Caco-2 (cell line): Measurements from ENCODE around the gene MCAT. TPM values are rescaled to one million over a fixed set of nuclear protein-coding genes. Genes with fewer than 3 reads are reported as not detected.

Experiments
- BruUV-seq: library from RNA; stranded (reverse); fragments of 400-500 nt; replicated peaks from 2 replicates; lab custom pipeline; 2021; lab: Mats Ljungman, UMichigan
- CTCF ChIA-PET: fragments of 300-600 bp; sonication (Branson Sonifier 250); formaldehyde crosslinking; loops from one replicate; lab custom pipeline; 2022; ENCODE audit warnings: antibody characterized with exemption; lab: Charles Lee
- POLR2A ChIA-PET: fragments of 300-600 bp; sonication (Branson Sonifier 250); formaldehyde crosslinking; loops from one replicate; lab custom pipeline; 2022; ENCODE audit warnings: antibody characterized with exemption; lab: Charles Lee
- DNase-seq, 2 experiments: peaks; one replicate each; pipeline versions ENCODE4 v3.0.0 to v3.0.0-alpha.2; 2020 to 2022
- H3K27me3 ChIP-seq: replicated peaks from 2 replicates; pipeline ENCODE4 v1.6.0; 2011; ENCODE audit warnings: low read length; ENCODE audit not compliant: control insufficient read depth, insufficient read depth
- H3K36me3 ChIP-seq: 2 replicates; pipeline ENCODE4 v1.5.1; 2011; ENCODE audit warnings: low read length; ENCODE audit not compliant: control insufficient read depth, insufficient read depth
- H3K4me1 ChIP-seq: fragments of 250-450 bp; sonication (Bioruptor Pico); 2 replicates; pipeline ENCODE4 v1.5.1; 2020; ENCODE audit warnings: mild to moderate bottlenecking
- H3K4me3 ChIP-seq: 2 replicates; pipeline ENCODE4 v1.5.1; 2011; ENCODE audit warnings: low read depth, mild to moderate bottlenecking, control low read depth, low read length
- H3K9me3 ChIP-seq: fragments of 250-450 bp; sonication (Bioruptor Pico); 2 replicates; pipeline ENCODE4 v1.5.1; 2020; ENCODE audit warnings: mild to moderate bottlenecking, moderate library complexity
- H3K27ac Mint-ChIP-seq: one replicate; pipeline ENCODE4 v1.8.0; 2022; ENCODE audit warnings: mixed read lengths; ENCODE audit not compliant: unreplicated experiment
- H3K27me3 Mint-ChIP-seq: one replicate; pipeline ENCODE4 v1.8.0; 2022; ENCODE audit warnings: mixed read lengths; ENCODE audit not compliant: insufficient read depth, unreplicated experiment
- H3K36me3 Mint-ChIP-seq: one replicate; pipeline ENCODE4 v1.8.0; 2022; ENCODE audit warnings: mild to moderate bottlenecking, mixed read lengths; ENCODE audit not compliant: insufficient read depth, unreplicated experiment
- H3K4me1 Mint-ChIP-seq: one replicate; pipeline ENCODE4 v1.8.0; 2022; ENCODE audit warnings: low read depth, mixed read lengths; ENCODE audit not compliant: unreplicated experiment
- H3K4me3 Mint-ChIP-seq: one replicate; pipeline ENCODE4 v1.8.0; 2022; ENCODE audit warnings: mild to moderate bottlenecking, moderate library complexity, mixed read lengths; ENCODE audit not compliant: unreplicated experiment
- H3K9me3 Mint-ChIP-seq: one replicate; pipeline ENCODE4 v1.8.0; 2022; ENCODE audit warnings: mixed read lengths; ENCODE audit not compliant: unreplicated experiment
- CTCF ChIP-seq, 2 experiments: fragments of 200-600 bp in 1 of 2; IDR thresholded peaks; 1 replicate in 1 of 2; 2 replicates in 1 of 2; pipeline versions ENCODE4 v1.5.1 to v1.8.0; 2011 to 2022; ENCODE audit warnings: antibody characterized with exemption in 1 of 2, control low read depth in 1 of 2, inconsistent platforms in 1 of 2, low read depth in 1 of 2, low read length in 1 of 2, mild to moderate bottlenecking in 1 of 2, moderate library complexity in 1 of 2; ENCODE audit not compliant: insufficient read depth in 1 of 2, severe bottlenecking in 1 of 2, unreplicated experiment in 1 of 2
- intact Hi-C: fragments of 100-400 bp; cut with micrococcal nuclease; formaldehyde crosslinking; loops from one replicate; pipeline ENCODE4 v1.10.0; 2022; ENCODE audit not compliant: unreplicated experiment
- total RNA-seq: library from RNA; stranded (reverse); gene quantifications from 2 replicates; pipeline ENCODE4 v1.2.3, GENCODE V29; 2022

Gene MCAT
- total RNA-seq, 1 experiment from 2014 or later, result 23.5 TPM

DNA sequence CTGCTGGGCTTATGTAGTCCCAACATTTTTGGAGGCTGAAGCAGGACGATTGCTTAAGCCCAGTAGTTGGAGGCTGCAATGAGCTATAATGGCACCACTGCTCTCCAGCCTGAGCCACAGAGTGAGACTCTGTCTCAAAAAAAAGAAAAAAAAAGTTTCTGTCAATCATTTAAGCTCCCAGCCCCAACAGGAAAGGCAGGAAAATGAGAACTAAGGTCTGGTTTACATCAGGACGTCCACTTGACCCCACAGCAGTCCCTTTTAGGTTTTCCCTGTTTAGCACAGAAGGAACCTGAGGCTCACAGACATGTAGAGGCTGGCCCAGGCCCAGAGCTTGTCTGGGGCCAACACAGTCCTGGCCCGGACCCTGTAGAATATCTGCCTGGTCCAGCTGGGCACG is 44.8 kb downstream of the MCAT start:
- CTCF ChIA-PET, result interaction anchor here (0.6 kb wide), 2 partner anchors 249 to 1960 kb away, joined by 3 to 4 read pairs; no protein-coding TSS in a partner anchor

GRCh38 chr22:43096420-43096819 is 46.8 kb downstream of the MCAT start:
- H3K36me3 ChIP-seq, result no peaks in the 10 kb centered on the region
- intact Hi-C loops, result no loop called here
- no TSS peak for BruUV-seq
- ChIA-PET CTCF (no interaction called here), POLR2A (no interaction called here)
- TF ChIP-seq CTCF (IDR thresholded peaks at IDR 0.05; ENCODE audit: insufficient read depth in 1 of 2, low read depth in 1 of 2, low read length in 1 of 2, severe bottlenecking in 1 of 2, unreplicated experiment in 1 of 2), result no peak
- H3K4me1 ChIP-seq, result peaks cover 28% of the 10 kb centered on the region
- Mint-ChIP-seq H3K4me3 (no peak overlapping the region), H3K27ac (no peak overlapping the region), H3K27me3 (no peaks in the 10 kb centered on the region), H3K9me3 (peaks cover 19% of the 10 kb centered on the region), H3K4me1 (peaks cover 14% of the 10 kb centered on the region), H3K36me3 (peaks cover 12% of the 10 kb centered on the region)
- no peak for DNase-seq
- H3K9me3 ChIP-seq, result peaks cover 12% of the 10 kb centered on the region
- H3K27me3 ChIP-seq, result no peaks in the 10 kb centered on the region
- H3K4me3 ChIP-seq, result no peak overlapping the region

More for the DNA sequence above, 44.8 kb downstream of the MCAT start:
- intact Hi-C loops, result no loop called here
- no peak for DNase-seq
- Histone ChIP-seq H3K9me3 (peaks cover 12% of the 10 kb centered on the region), H3K4me1 (peaks cover 34% of the 10 kb centered on the region), H3K36me3 (no peaks in the 10 kb centered on the region), H3K4me3 (no peak overlapping the region), H3K27me3 (no peaks in the 10 kb centered on the region)
- Mint-ChIP-seq H3K4me3 (no peak overlapping the region), H3K9me3 (peaks cover 19% of the 10 kb centered on the region), H3K36me3 (peaks cover 12% of the 10 kb centered on the region), H3K27me3 (no peaks in the 10 kb centered on the region), H3K27ac (peak overlapping the region; percentile 63), H3K4me1 (peaks cover 6% of the 10 kb centered on the region)
- no peak for TF ChIP-seq CTCF (IDR thresholded peaks at IDR 0.05; ENCODE audit: insufficient read depth in 1 of 2, low read depth in 1 of 2, low read length in 1 of 2, severe bottlenecking in 1 of 2, unreplicated experiment in 1 of 2)
- BruUV-seq, result no TSS peak
- POLR2A ChIA-PET, result no interaction called here

DNA sequence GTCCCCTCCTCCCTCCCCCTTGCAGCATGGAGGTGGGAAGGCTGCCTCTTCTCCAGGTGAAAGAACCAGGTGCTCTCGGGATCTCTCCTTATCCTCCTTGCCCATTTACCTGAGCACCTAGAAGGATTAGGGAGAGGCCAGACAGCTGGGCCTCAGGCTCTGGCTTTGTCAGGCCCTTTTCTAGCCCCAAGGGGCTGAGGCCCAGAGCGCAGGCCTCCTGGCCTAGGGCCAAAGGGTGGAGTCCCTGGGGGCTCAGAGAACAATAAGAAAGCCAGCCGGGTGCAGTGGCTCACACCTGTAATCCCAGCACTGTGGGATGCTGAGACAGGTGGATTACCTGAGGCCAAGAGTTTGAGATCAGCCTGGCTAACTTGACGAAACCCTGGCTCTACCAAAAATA is 48.6 kb downstream of the MCAT start:
- Mint-ChIP-seq H3K9me3 (peaks cover 19% of the 10 kb centered on the region), H3K4me1 (peaks cover 8% of the 10 kb centered on the region), H3K27ac (no peak overlapping the region), H3K4me3 (no peak overlapping the region), H3K27me3 (no peaks in the 10 kb centered on the region), H3K36me3 (peaks cover 6% of the 10 kb centered on the region)
- Histone ChIP-seq H3K4me1 (peaks cover 12% of the 10 kb centered on the region; the same call in 1 of the 2 replicates), H3K9me3 (peaks cover 12% of the 10 kb centered on the region), H3K36me3 (no peaks in the 10 kb centered on the region), H3K4me3 (no peak overlapping the region), H3K27me3 (no peaks in the 10 kb centered on the region)
- CTCF ChIA-PET, result no interaction called here
- intact Hi-C loops, result loop anchor here (5.0 kb wide), 1 partner anchor 77 kb away; the partner anchor contains the start of gene PACSIN2
- POLR2A ChIA-PET, result no interaction called here
- TF ChIP-seq CTCF (IDR thresholded peaks at IDR 0.05; ENCODE audit: insufficient read depth in 1 of 2, low read depth in 1 of 2, low read length in 1 of 2, severe bottlenecking in 1 of 2, unreplicated experiment in 1 of 2), result no peak
- no TSS peak for BruUV-seq
- DNase-seq, result no peak
